Coronary artery (tissue), 2 donors: ENCODE results near the gene HK3.

ENCODE experiments used
- DNase-seq: peaks from one replicate; pipeline ENCODE4 v3.0.0-alpha.2; 2017; ENCODE audit warnings: low spot score
- H3K27ac ChIP-seq, 2 donors: fragments of 200-600 bp; sonication (generic); one replicate each; pipeline ENCODE4 v1.5.1; 2016 to 2019
- H3K4me3 ChIP-seq: fragments of 200-600 bp; sonication (generic); 2 replicates; pipeline ENCODE4 v1.5.1; 2016; ENCODE audit warnings: mild to moderate bottlenecking, moderate library complexity
- TF ChIP-seq, protein P1 (sequence below): fragments of 200-600 bp; sonication (generic); IDR thresholded peaks from one replicate; pipeline ENCODE4 v1.5.1; 2019; ENCODE audit warnings: antibody characterized with exemption

HK3 gene

DNA sequence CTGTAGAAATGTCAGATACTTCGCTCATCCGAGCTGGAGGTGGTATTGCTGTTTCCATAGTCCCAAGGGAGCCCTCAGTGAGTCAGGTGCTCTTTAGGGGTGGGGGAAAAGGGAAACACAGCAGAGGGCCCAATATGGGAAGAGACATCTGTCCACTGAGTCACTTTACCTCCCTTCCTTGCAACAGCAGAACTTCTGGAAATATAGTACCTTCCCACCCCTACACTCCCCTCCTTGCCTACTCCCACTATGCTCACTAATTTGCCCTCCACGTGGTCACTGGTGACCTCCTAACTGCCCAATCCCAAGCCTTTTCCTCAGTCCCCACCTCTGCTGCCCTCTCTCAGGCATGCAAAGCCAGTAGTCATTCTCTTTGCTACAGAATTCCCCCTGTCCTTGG, 1.9 kb downstream of the HK3 start:
- no peak overlapping the region for H3K27ac ChIP-seq

DNA sequence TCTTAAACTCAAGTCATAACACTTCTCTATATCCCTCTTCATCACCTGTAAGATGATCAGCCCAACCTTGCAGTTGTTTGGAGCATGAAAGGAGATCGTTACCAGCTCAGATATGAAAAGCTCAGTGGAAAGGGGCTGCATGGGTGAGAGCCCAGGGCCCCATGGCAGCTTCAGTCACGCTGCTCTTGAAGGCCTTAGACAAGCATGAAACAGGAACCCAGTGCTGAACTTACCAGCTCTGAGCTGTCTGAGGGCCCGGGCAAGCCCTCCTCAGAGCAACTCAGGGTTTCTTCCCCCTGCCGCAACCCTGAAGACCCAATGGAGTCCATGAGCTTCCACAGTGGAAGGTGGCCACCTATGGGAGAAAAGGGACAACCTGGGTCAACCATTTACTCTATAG, 3.3 kb downstream of the HK3 start:
- DNase-seq = no peak
- Histone ChIP-seq H3K4me3 (no peak overlapping the region), H3K27ac (no peak overlapping the region)
- TF ChIP-seq, protein P1, sequence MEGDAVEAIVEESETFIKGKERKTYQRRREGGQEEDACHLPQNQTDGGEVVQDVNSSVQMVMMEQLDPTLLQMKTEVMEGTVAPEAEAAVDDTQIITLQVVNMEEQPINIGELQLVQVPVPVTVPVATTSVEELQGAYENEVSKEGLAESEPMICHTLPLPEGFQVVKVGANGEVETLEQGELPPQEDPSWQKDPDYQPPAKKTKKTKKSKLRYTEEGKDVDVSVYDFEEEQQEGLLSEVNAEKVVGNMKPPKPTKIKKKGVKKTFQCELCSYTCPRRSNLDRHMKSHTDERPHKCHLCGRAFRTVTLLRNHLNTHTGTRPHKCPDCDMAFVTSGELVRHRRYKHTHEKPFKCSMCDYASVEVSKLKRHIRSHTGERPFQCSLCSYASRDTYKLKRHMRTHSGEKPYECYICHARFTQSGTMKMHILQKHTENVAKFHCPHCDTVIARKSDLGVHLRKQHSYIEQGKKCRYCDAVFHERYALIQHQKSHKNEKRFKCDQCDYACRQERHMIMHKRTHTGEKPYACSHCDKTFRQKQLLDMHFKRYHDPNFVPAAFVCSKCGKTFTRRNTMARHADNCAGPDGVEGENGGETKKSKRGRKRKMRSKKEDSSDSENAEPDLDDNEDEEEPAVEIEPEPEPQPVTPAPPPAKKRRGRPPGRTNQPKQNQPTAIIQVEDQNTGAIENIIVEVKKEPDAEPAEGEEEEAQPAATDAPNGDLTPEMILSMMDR = no peak

More for the DNA sequence above, 1.9 kb downstream of the HK3 start:
- TF ChIP-seq, protein P1 = no peak
- H3K4me3 ChIP-seq = no peak overlapping the region
- DNase-seq = no peak

DNA sequence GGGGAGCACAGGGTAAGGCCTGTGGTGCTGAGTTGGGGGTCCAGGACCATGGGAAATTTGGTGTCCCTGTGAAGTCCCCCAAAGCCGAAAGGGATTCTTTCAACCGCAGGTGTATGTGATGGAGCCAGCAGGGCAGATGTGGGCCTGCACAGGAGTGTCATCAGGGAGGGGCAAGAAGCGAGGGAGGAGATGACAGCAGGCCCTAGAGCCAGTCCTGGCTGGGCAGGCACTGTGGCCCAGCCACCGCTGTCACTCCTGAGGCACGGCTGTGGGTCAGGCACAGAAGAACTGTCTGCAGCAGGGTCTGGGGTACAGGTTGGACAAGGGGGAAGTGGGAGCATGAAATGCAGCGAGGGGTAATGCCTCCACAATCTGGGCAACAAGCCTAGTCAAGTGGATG, 4.8 kb downstream of the HK3 start:
- TF ChIP-seq, protein P1 = no peak
- DNase-seq = no peak
- no peak overlapping the region for H3K4me3 ChIP-seq
- no peak overlapping the region for H3K27ac ChIP-seq

DNA sequence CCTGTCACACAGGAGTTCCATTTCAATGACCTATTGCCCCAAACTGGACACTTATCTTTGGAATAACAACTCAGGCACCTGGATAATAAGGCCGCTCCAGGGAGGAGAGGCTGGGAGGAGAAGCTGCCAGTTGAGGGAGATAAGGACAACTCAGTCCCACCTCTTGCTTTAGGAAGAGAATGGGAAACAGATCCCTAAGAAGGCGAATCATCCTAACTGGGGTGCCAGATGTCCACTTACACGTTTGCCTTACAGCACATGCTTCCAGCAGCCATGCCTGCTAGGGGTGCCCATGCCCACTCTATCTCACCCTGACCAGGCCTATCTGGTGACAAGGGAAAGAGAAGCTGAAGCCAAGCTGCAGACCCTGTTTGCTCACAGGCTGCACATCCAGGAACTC, 6.5 kb downstream of the HK3 start:
- no peak for DNase-seq
- Histone ChIP-seq H3K27ac (no peak overlapping the region), H3K4me3 (no peak overlapping the region)
- TF ChIP-seq, protein P1 = no peak

DNA sequence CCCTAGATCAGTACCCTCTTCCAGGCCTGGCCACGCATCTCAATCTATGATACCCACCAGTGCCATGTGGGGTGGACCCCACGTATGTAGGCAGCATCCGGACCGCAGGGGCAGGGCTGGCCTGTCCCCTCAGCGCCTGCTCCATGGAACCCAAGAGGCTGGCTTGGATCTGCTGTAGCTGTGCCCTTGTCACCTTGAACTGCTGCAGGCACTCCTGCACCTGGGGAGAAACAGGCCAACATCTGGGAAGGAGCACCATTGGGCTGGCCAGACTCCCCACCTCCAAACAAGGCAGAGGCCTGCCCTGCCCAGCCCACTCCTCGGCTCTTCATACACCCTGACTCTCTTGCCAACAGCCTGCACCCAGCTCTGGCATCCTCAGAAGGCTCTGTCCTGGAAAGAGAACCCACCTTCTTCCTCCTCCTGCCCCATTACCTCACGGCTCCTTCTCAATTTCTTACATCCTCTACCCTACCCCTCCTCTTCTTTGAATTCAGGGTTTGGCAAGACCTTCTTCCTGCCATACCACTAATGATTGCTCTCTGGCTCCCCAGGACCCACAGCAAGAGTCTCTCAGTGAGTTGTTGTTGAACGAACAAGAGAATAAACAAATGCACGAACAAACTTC, 7.7 kb downstream of the HK3 start:
- Histone ChIP-seq H3K27ac (no peak overlapping the region), H3K4me3 (no peak overlapping the region)
- TF ChIP-seq, protein P1 = no peak
- DNase-seq = peak; percentile 54

DNA sequence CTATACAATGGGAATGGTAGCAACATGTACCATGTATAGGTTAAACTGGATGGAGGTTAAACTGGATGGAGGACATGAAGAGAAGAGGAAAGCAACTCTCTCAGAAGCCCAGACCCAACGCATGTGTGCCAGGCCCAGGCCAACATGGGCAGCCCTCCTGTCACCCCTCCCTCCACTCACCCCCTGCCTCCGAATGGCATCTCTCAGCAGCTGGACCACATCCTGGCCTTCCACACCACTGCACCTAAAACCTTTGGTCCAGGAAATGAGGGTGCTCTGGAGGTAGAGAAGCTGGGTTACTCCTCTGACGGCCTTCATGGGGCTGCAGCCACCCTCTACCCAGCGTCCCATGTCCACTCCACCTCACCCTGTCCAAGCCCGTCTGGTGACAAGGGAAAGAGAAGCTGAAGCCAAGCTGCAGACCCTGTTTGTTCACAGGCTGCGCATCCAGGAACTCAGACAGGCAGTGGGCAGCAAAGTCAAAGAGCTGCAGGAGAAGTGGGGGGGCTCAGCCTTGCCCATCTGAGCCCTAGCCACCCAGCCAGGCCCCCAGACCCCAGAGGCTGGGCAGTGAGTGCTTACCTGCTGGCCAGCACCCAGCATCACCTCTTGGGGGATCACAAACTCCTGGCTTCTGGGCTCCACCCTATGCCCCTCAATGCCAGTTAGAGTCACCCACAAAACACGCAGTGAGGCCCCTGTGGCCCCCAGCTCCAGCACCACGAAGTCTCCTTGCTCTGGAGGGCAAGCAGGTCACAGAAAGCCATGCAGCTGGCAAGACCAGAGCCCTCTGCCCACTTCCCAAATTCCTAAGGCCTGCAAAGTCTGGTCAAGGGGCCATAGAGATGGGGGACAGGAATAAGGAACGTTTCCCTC, 8.5 kb downstream of the HK3 start:
- peak; percentile 62 for DNase-seq
- no peak overlapping the region for H3K4me3 ChIP-seq
- TF ChIP-seq, protein P1 = no peak

More for the DNA sequence above, 8.5 kb downstream of the HK3 start:
- H3K27ac ChIP-seq = no peak overlapping the region
